Endodermal cell (in vitro differentiated cells): Measurements from ENCODE around the gene PDGFA. TPM values are rescaled to one million over a fixed set of nuclear protein-coding genes. Genes with fewer than 3 reads are reported as not detected.

Experiments
- DNase-seq: peaks from one replicate; pipeline ENCODE4 v3.0.0-alpha.2; 2017
- H3K27ac ChIP-seq: 2 replicates; pipeline ENCODE4 v1.5.1; 2013; ENCODE audit warnings: mild to moderate bottlenecking, low read depth, low read length, moderate library complexity
- H3K27me3 ChIP-seq: 2 replicates; pipeline ENCODE4 v1.6.1; 2013; ENCODE audit warnings: mild to moderate bottlenecking, low read length, moderate library complexity; ENCODE audit not compliant: insufficient read depth, control insufficient read depth, poor library complexity, severe bottlenecking
- H3K36me3 ChIP-seq: 2 replicates; pipeline ENCODE4 v1.7.0; 2013; ENCODE audit warnings: mild to moderate bottlenecking, low read length, moderate library complexity; ENCODE audit not compliant: control insufficient read depth, insufficient read depth
- H3K4me1 ChIP-seq: one replicate; pipeline ENCODE4 v1.7.0; 2013; ENCODE audit warnings: low read length; ENCODE audit not compliant: control insufficient read depth, insufficient read depth
- H3K4me3 ChIP-seq: 2 replicates; pipeline ENCODE4 v1.5.1; 2013; ENCODE audit warnings: mild to moderate bottlenecking, low read length, moderate library complexity
- H3K9ac ChIP-seq: 2 replicates; pipeline ENCODE4 v1.6.1; 2013; ENCODE audit warnings: mild to moderate bottlenecking, low read length, moderate library complexity; ENCODE audit not compliant: poor library complexity, severe bottlenecking; ENCODE audit errors: extremely low read depth
- H3K9me3 ChIP-seq: 2 replicates; pipeline ENCODE4 v1.6.1; 2013; ENCODE audit warnings: mild to moderate bottlenecking, low read length, moderate library complexity; ENCODE audit not compliant: control insufficient read depth
- H3K27ac Mint-ChIP-seq: 2 replicates; pipeline ENCODE4 v1.8.0; 2020; ENCODE audit warnings: mixed read lengths
- H3K27me3 Mint-ChIP-seq: 2 replicates; pipeline ENCODE4 v1.8.0; 2021; ENCODE audit warnings: mild to moderate bottlenecking, mixed read lengths; ENCODE audit not compliant: insufficient read depth
- H3K36me3 Mint-ChIP-seq: 2 replicates; pipeline ENCODE4 v1.8.0; 2020; ENCODE audit warnings: low read depth, mixed read lengths
- H3K4me1 Mint-ChIP-seq: 2 replicates; pipeline ENCODE4 v1.8.0; 2020; ENCODE audit warnings: mixed read lengths
- H3K4me3 Mint-ChIP-seq: 2 replicates; pipeline ENCODE4 v1.8.0; 2020; ENCODE audit warnings: mild to moderate bottlenecking, moderate library complexity, mixed read lengths
- H3K9me3 Mint-ChIP-seq: 2 replicates; pipeline ENCODE4 v1.8.0; 2020; ENCODE audit warnings: mild to moderate bottlenecking, mixed read lengths
- WGBS, 2 experiments: methylation state at CpG; one replicate each; pipeline versions ENCODE4 v1.1.5 to v1.1.7; 2013; ENCODE audit warnings: missing lambda C conversion rate in 2 of 2, mixed read lengths in 1 of 2; ENCODE audit not compliant: insufficient coverage in 1 of 2, insufficient read length in 1 of 2; 5-methylcytosine and 5-hydroxymethylcytosine counted together
- total RNA-seq, 2 donors: library from RNA; stranded (reverse); fragmentation: NEBNext Ultra II Directional in 1 of 2; extraction: Animal tissue kit (Norgen Biotek cat#: 25700) in 1 of 2; gene quantifications; 2 replicates in 1 of 2; 3 replicates in 1 of 2; pipeline ENCODE4 v1.2.1, GENCODE V29; 2021
- TF ChIP-seq, protein P1 (sequence below): fragments of 200-600 bp; sonication (generic); conservative IDR thresholded peaks from 2 replicates; pipeline ENCODE4 v1.5.0; 2021; ENCODE audit warnings: antibody characterized with exemption, mild to moderate bottlenecking

Gene PDGFA
- total RNA-seq, 2 donors from 2014 or later = 11.9 to 24.1 TPM

GRCh38 chr7:474605-475424 is 44.8 kb downstream of the PDGFA start:
- peaks cover 4% of the 10 kb centered on the region for H3K4me1 ChIP-seq
- TF ChIP-seq, protein P1, sequence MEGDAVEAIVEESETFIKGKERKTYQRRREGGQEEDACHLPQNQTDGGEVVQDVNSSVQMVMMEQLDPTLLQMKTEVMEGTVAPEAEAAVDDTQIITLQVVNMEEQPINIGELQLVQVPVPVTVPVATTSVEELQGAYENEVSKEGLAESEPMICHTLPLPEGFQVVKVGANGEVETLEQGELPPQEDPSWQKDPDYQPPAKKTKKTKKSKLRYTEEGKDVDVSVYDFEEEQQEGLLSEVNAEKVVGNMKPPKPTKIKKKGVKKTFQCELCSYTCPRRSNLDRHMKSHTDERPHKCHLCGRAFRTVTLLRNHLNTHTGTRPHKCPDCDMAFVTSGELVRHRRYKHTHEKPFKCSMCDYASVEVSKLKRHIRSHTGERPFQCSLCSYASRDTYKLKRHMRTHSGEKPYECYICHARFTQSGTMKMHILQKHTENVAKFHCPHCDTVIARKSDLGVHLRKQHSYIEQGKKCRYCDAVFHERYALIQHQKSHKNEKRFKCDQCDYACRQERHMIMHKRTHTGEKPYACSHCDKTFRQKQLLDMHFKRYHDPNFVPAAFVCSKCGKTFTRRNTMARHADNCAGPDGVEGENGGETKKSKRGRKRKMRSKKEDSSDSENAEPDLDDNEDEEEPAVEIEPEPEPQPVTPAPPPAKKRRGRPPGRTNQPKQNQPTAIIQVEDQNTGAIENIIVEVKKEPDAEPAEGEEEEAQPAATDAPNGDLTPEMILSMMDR = no peak
- no peak for DNase-seq
- H3K36me3 Mint-ChIP-seq = no peaks in the 10 kb centered on the region
- 85 to 97% methylated on average over 10 to 23 of the region's 23 CpGs for WGBS, 2 experiments
- no peak overlapping the region for H3K27ac Mint-ChIP-seq
- H3K27me3 Mint-ChIP-seq = peaks cover 3% of the 10 kb centered on the region
- H3K4me1 Mint-ChIP-seq = no peaks in the 10 kb centered on the region
- H3K4me3 Mint-ChIP-seq = no peak overlapping the region
- no peak overlapping the region for H3K4me3 ChIP-seq
- peaks cover 6% of the 10 kb centered on the region for H3K9me3 Mint-ChIP-seq
- H3K36me3 ChIP-seq = no peaks in the 10 kb centered on the region
- H3K9ac ChIP-seq = no peak overlapping the region
- no peaks in the 10 kb centered on the region for H3K27me3 ChIP-seq
- no peak overlapping the region for H3K27ac ChIP-seq
- no peaks in the 10 kb centered on the region for H3K9me3 ChIP-seq

DNA sequence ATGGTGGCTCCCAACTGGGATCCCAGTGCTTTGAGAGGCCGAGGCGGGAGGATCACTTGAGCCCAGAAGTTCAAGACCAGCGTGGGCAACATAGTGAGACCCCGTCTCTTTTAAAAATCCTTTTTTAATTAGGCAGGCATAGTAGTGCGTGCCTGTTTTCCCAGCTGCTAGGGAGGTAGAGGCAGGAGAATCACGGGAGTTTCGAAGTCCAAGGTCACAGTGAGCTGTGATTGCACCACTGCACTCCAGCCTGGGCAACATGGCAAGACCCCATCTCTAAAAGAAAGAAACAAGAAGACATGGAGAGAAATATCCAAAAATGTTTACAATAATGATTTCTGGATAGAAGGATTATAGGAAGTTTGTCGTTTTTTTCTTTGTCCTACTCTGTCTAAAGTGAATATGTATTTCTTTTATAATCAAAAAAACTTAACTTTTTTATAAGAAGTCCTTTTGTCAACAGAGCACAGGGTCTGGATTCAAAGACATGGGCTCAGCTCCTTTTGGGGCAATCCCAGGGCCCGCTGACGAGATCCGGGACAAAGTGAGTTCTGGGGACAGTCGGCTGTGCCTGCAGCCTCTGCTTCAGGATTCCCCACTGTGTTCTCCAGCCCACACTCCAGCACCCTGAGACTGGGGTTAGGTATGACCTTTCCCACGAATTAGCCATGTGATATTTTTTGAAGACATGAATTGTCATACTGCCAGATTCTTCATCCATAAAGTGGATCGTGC is 45.6 kb downstream of the PDGFA start:
- Mint-ChIP-seq H3K4me3 (no peak overlapping the region), H3K9me3 (peaks cover 6% of the 10 kb centered on the region), H3K36me3 (no peaks in the 10 kb centered on the region), H3K4me1 (no peaks in the 10 kb centered on the region), H3K27ac (no peak overlapping the region), H3K27me3 (peaks cover 3% of the 10 kb centered on the region)
- TF ChIP-seq, protein P1 = no peak
- WGBS, 2 experiments = 82 to 86% methylated on average over 9 to 13 of the region's 14 CpGs
- H3K9ac ChIP-seq = no peak overlapping the region
- DNase-seq = no peak
- H3K36me3 ChIP-seq = no peaks in the 10 kb centered on the region
- peaks cover 4% of the 10 kb centered on the region for H3K4me1 ChIP-seq
- H3K4me3 ChIP-seq = no peak overlapping the region
- H3K27me3 ChIP-seq = no peaks in the 10 kb centered on the region
- no peak overlapping the region for H3K27ac ChIP-seq
- H3K9me3 ChIP-seq = no peaks in the 10 kb centered on the region

GRCh38 chr7:473211-473734 is 46.4 kb downstream of the PDGFA start:
- Histone ChIP-seq H3K4me1 (peaks cover 4% of the 10 kb centered on the region), H3K27me3 (no peaks in the 10 kb centered on the region), H3K36me3 (no peaks in the 10 kb centered on the region), H3K9me3 (no peaks in the 10 kb centered on the region), H3K4me3 (no peak overlapping the region), H3K27ac (no peak overlapping the region), H3K9ac (no peak overlapping the region)
- Mint-ChIP-seq H3K27me3 (peaks cover 3% of the 10 kb centered on the region), H3K4me3 (no peak overlapping the region), H3K9me3 (peaks cover 8% of the 10 kb centered on the region), H3K36me3 (no peaks in the 10 kb centered on the region), H3K4me1 (no peaks in the 10 kb centered on the region), H3K27ac (no peak overlapping the region)
- TF ChIP-seq, protein P1 = no peak
- 86 to 93% methylated on average over 9 to 18 of the region's 18 CpGs for WGBS, 2 experiments
- DNase-seq = no peak
